HepG2 (cell line): Measurements from ENCODE around the gene CDK17. TPM values are rescaled to one million over a fixed set of nuclear protein-coding genes. Genes with fewer than 3 reads are reported as not detected.

Source experiments
- ATAC-seq: fragments of 200-7000 bp; cut with Tn5 transposase; 3 replicates; pipeline ENCODE4 v1.9.1; 2020; ENCODE audit warnings: mild to moderate bottlenecking, moderate library complexity
- BruUV-seq: library from RNA; stranded (reverse); fragments of 400-500 nt; replicated peaks from 2 replicates; lab custom pipeline; 2021; lab: Mats Ljungman, UMichigan
- CTCF ChIA-PET: fragments of 300-600 bp; formaldehyde crosslinking; extraction: SDS; loops from one replicate; lab custom pipeline; 2021; ENCODE audit warnings: low total read pairs, inconsistent platforms, low intra/inter-chr PET ratio; lab: Yijun Ruan, JAX
- POLR2A ChIA-PET: fragments of 350-600 bp; sonication (Branson Sonifier 250); formaldehyde crosslinking; loops from one replicate; lab custom pipeline; 2020; ENCODE audit warnings: antibody characterized with exemption, inconsistent platforms; lab: Yijun Ruan, JAX
- DNase-seq: peaks from one replicate; pipeline ENCODE4 v3.0.0-alpha.2; 2015; ENCODE audit warnings: low spot score
- FAIRE-seq: peaks from 3 replicates; lab custom pipeline; 2011; peaks lifted over from hg19 to GRCh38; lab: Jason Lieb, UNC
- H2AFZ ChIP-seq: one replicate; pipeline ENCODE4 v1.6.1; 2011; ENCODE audit warnings: low read length, inconsistent platforms
- H3K27ac ChIP-seq: fragments of 300-600 bp; 3 replicates; pipeline ENCODE4 v1.8.0; 2011; ENCODE audit warnings: mixed run types, mild to moderate bottlenecking, mixed read lengths, low read length, inconsistent platforms; ENCODE audit not compliant: insufficient read depth; ENCODE audit errors: extremely low read length
- H3K27me3 ChIP-seq, 2 experiments: fragments of 200-600 bp in 1 of 2; 2 replicates in 1 of 2; 3 replicates in 1 of 2; pipeline versions ENCODE4 v1.6.0 to v1.8.0; 2011; ENCODE audit warnings: low read length in 2 of 2, mild to moderate bottlenecking in 2 of 2, moderate library complexity in 2 of 2, inconsistent platforms in 1 of 2; ENCODE audit not compliant: insufficient read depth in 2 of 2, control insufficient read depth in 1 of 2
- H3K36me3 ChIP-seq, 2 experiments: fragments of 200-600 bp in 1 of 2; replicated peaks in 1 of 2; 2 replicates in 1 of 2; 3 replicates in 1 of 2; pipeline versions ENCODE4 v1.5.1 to v1.8.0; 2011; ENCODE audit warnings: low read length in 2 of 2, inconsistent platforms in 1 of 2; ENCODE audit not compliant: insufficient read depth in 2 of 2, control insufficient read depth in 1 of 2
- H3K4me1 ChIP-seq: 2 replicates; pipeline ENCODE4 v1.5.1; 2012; ENCODE audit warnings: low read length, inconsistent platforms; ENCODE audit not compliant: insufficient read depth
- H3K4me2 ChIP-seq: 2 replicates; pipeline ENCODE4 v1.6.0; 2011; ENCODE audit warnings: low read depth, low read length, inconsistent platforms
- H3K4me3 ChIP-seq, 3 experiments: fragments of 200-600 bp in 1 of 3; sonication (generic), shearing (Covaris generic) in 1 of 3; replicated peaks in 1 of 3; 2 replicates each; pipeline ENCODE4 v1.5.1; 2011 to 2016; ENCODE audit warnings: low read length in 3 of 3, inconsistent platforms in 2 of 3, low read depth in 2 of 3, mild to moderate bottlenecking in 2 of 3, control low read depth in 1 of 3, mixed read lengths in 1 of 3; ENCODE audit not compliant: insufficient read depth in 1 of 3
- H3K79me2 ChIP-seq: one replicate; pipeline ENCODE4 v1.6.1; 2011; ENCODE audit warnings: low read length, inconsistent platforms; ENCODE audit not compliant: insufficient read depth
- H3K9ac ChIP-seq: 2 replicates; pipeline ENCODE4 v1.6.0; 2011; ENCODE audit warnings: mild to moderate bottlenecking, low read depth, low read length, inconsistent platforms; ENCODE audit not compliant: insufficient read depth
- H3K9me3 ChIP-seq: 2 replicates; pipeline ENCODE4 v1.5.1; 2012; ENCODE audit warnings: mild to moderate bottlenecking, low read length
- H4K20me1 ChIP-seq: 2 replicates; pipeline ENCODE4 v1.6.0; 2011; ENCODE audit warnings: inconsistent platforms, mild to moderate bottlenecking, low read length, moderate library complexity; ENCODE audit not compliant: insufficient read depth
- DPF2 ChIP-seq: sonication (generic); formaldehyde crosslinking; IDR thresholded peaks from 2 replicates; pipeline ENCODE4 v1.4.0; 2020; ENCODE audit warnings: mild to moderate bottlenecking, low read depth, missing genetic modification reagents, borderline replicate concordance
- FOXC1 ChIP-seq: sonication (generic); formaldehyde crosslinking; IDR thresholded peaks from 2 replicates; pipeline ENCODE4 v1.8.0; 2022; ENCODE audit warnings: mild to moderate bottlenecking, missing genetic modification reagents, borderline replicate concordance
- MAZ ChIP-seq, 2 experiments: sonication (generic) in 1 of 2; formaldehyde crosslinking in 1 of 2; IDR thresholded peaks; 2 replicates each; pipeline versions ENCODE4 v1.5.0 to v1.6.1; 2012 to 2020; ENCODE audit warnings: low read depth in 2 of 2, mild to moderate bottlenecking in 2 of 2, borderline replicate concordance in 1 of 2, improper control_type of control experiment in 1 of 2, low read length in 1 of 2, missing genetic modification reagents in 1 of 2, moderate library complexity in 1 of 2
- PTBP1 ChIP-seq: fragments of 200-400 bp; formaldehyde crosslinking; IDR thresholded peaks from 2 replicates; pipeline ENCODE4 v1.6.1; 2018; ENCODE audit warnings: low read length, low read depth; ENCODE audit not compliant: poor library complexity, severe bottlenecking
- REST ChIP-seq, 2 experiments: IDR thresholded peaks; 2 replicates each; pipeline ENCODE4 v1.6.1; 2011 to 2012; ENCODE audit warnings: low read length in 2 of 2, borderline replicate concordance in 1 of 2, low read depth in 1 of 2, mild to moderate bottlenecking in 1 of 2, moderate library complexity in 1 of 2
- SALL1 ChIP-seq: sonication (generic); formaldehyde crosslinking; IDR thresholded peaks from 2 replicates; pipeline ENCODE4 v1.8.0; 2022; ENCODE audit warnings: mild to moderate bottlenecking, missing genetic modification reagents
- SSRP1 ChIP-seq: IDR thresholded peaks from 2 replicates; pipeline ENCODE4 v1.6.1; 2016; ENCODE audit warnings: control low read depth
- TBP ChIP-seq: sonication (generic); formaldehyde crosslinking; IDR thresholded peaks from 2 replicates; pipeline ENCODE4 v1.5.0; 2020; ENCODE audit warnings: missing genetic modification reagents
- ZHX2 ChIP-seq, 2 experiments: sonication (generic) in 1 of 2; formaldehyde crosslinking in 1 of 2; IDR thresholded peaks; 2 replicates each; pipeline versions ENCODE4 v1.6.1 to v1.9.0; 2014 to 2022; ENCODE audit warnings: antibody characterized with exemption in 1 of 2, borderline replicate concordance in 1 of 2, inconsistent platforms in 1 of 2, low read depth in 1 of 2, missing genetic modification reagents in 1 of 2
- ZKSCAN1 ChIP-seq: fragments of 150-350 bp; IDR thresholded peaks from 2 replicates; pipeline ENCODE4 v1.6.1; 2014; ENCODE audit warnings: low read length
- ZNF382 ChIP-seq: sonication (generic); formaldehyde crosslinking; IDR thresholded peaks from 2 replicates; pipeline ENCODE4 v1.5.0; 2020; ENCODE audit warnings: missing genetic modification reagents, mild to moderate bottlenecking, borderline replicate concordance
- ZNF552 ChIP-seq: sonication (generic); formaldehyde crosslinking; IDR thresholded peaks from 2 replicates; pipeline ENCODE4 v1.9.0; 2022; ENCODE audit warnings: missing genetic modification reagents, mild to moderate bottlenecking, borderline replicate concordance
- ZNF569 ChIP-seq: sonication (generic); formaldehyde crosslinking; IDR thresholded peaks from 2 replicates; pipeline ENCODE4 v1.5.0; 2020; ENCODE audit warnings: mild to moderate bottlenecking, missing genetic modification reagents, moderate library complexity, borderline replicate concordance
- ZNF672 ChIP-seq: sonication (generic); formaldehyde crosslinking; IDR thresholded peaks from 2 replicates; pipeline ENCODE4 v1.8.1; 2022; ENCODE audit warnings: missing genetic modification reagents
- WGBS: methylation state at CpG from one replicate; pipeline ENCODE4 v1.1.6; 2017; ENCODE audit warnings: low lambda C conversion rate; 5-methylcytosine and 5-hydroxymethylcytosine counted together
- in situ Hi-C: cut with HindIII; loops from 2 replicates; pipeline ENCODE4 v1.10.0; 2017; ENCODE audit warnings: low pct_unique_long_range_greater_than_20kb; ENCODE audit not compliant: extremely low pct_ligation_motif_present
- intact Hi-C: fragments of 100-400 bp; cut with micrococcal nuclease; formaldehyde crosslinking; loops from one replicate; pipeline ENCODE4 v1.10.0; 2022; ENCODE audit not compliant: unreplicated experiment
- polyA plus RNA-seq, 8 experiments: library from polyadenylated mRNA; depleted of rRNA in 3 of 8; stranded (reverse) in 7 of 8; unstranded in 1 of 8; fragments of >200 nt; fragmentation: Illumina TruSeq in 4 of 8; extraction: Trizol in 4 of 8; gene quantifications; 2 replicates each; pipeline versions ENCODE4 v1.2.1 to v1.2.3, GENCODE V29; 2011 to 2016; ENCODE audit warnings: low read depth in 4 of 8, missing spikeins in 1 of 8, mixed read lengths in 1 of 8; ENCODE audit not compliant: insufficient read depth in 1 of 8
- total RNA-seq, 5 experiments: library from RNA; depleted of rRNA; stranded (reverse); fragments of >200 nt; fragmentation: Illumina TruSeq; extraction: Trizol; gene quantifications; 2 replicates each; pipeline ENCODE4 v1.2.3, GENCODE V29; 2016; ENCODE audit warnings: low read depth in 1 of 5

CDK17 gene
- total and polyA plus RNA-seq, 2 of the 13 experiments (the other 11 are each of a cell fraction or from before 2014, with no cell fraction given), result 9.9 to 22.3 TPM

DNA sequence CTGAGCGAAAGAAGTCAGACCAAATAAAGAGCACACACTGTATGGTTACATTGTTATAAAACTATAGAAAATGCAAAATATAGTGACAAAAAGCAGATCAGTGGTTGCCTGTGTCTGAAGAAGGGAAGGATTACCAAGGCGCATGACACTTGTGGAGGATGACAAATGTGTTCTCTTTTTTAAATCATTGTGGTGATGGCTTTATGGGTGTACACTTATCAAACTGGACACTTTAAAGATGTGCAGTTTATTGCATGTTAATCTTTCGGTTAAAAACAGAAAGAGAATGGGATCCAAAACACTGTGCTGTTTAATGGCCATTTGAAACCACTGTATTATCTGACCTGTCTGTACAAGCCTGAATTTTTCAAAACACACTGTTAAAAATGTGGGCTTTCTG is 8.8 kb upstream of the CDK17 start:
- no TSS peak for BruUV-seq
- ChIA-PET POLR2A (no interaction called here), CTCF (no interaction called here)
- intact Hi-C loops (no loop called here), in situ Hi-C loops (no loop called here)
- WGBS, result 80% methylated on average over 3 of the region's 3 CpGs
- no peak for FAIRE-seq
- Histone ChIP-seq H3K79me2 (no peaks in the 10 kb centered on the region), H3K4me2 (no peak overlapping the region), H3K4me3 (no peak overlapping the region), H3K27me3 (peaks cover 0 to 5% of the 10 kb centered on the region in 2 experiments; a peak in 1 of 5 replicates), H3K9ac (no peak overlapping the region), H3K36me3 (no peaks in the 10 kb centered on the region), H4K20me1 (no peaks in the 10 kb centered on the region), H3K27ac (no peak overlapping the region), H3K4me1 (no peaks in the 10 kb centered on the region; the same call in 1 of the 2 replicates), H2AFZ (no peak overlapping the region), H3K9me3 (no peaks in the 10 kb centered on the region)
- no peak for DNase-seq
- TF ChIP-seq REST (IDR thresholded peaks at IDR 0.05; ENCODE audit: borderline replicate concordance in 1 of 2, low read depth in 1 of 2, low read length in 2 of 2), result no peak
- TF ChIP-seq ZNF569 (CRISPR knock-in tag), result no peak
- no peak for TF ChIP-seq MAZ (IDR thresholded peaks at IDR 0.05; ENCODE audit: borderline replicate concordance, low read depth, low read length)
- TF ChIP-seq MAZ (CRISPR knock-in tag; IDR thresholded peaks at IDR 0.05; ENCODE audit: low read depth), result no peak
- no peak for TF ChIP-seq ZNF672
- no peak for TF ChIP-seq SSRP1 (CRISPR knock-in tag)
- no peak for TF ChIP-seq TBP
- TF ChIP-seq ZKSCAN1, result no peak
- TF ChIP-seq FOXC1, result no peak
- TF ChIP-seq ZHX2 (IDR thresholded peaks at IDR 0.05; ENCODE audit: low read depth), result no peak
- TF ChIP-seq ZHX2 (CRISPR knock-in tag; IDR thresholded peaks at IDR 0.05; ENCODE audit: borderline replicate concordance), result no peak
- TF ChIP-seq ZNF382 (CRISPR knock-in tag), result no peak
- TF ChIP-seq PTBP1, result no peak
- no peak for TF ChIP-seq ZNF552 (CRISPR knock-in tag)
- TF ChIP-seq SALL1 (CRISPR knock-in tag), result no peak
- no peak for TF ChIP-seq DPF2 (CRISPR knock-in tag)
- ATAC-seq, result no peak
